GM18502 (cell line): ENCODE results near the gene FARP2.
A peak's percentile ranks its signal among the peaks of the same experiment; 100 is the strongest.
"Not testable (repeated sequence)": the region's sequence is repeated elsewhere in the genome, so short reads cannot be mapped to it uniquely, and the experiment has no call there.

Source experiments
- ATAC-seq: cut with Tn5 transposase; IDR thresholded peaks from one replicate; pipeline ENCODE4 v1.9.1; 2021; ENCODE audit warnings: mild to moderate bottlenecking; ENCODE audit not compliant: unreplicated experiment, poor library complexity

FARP2 gene

DNA sequence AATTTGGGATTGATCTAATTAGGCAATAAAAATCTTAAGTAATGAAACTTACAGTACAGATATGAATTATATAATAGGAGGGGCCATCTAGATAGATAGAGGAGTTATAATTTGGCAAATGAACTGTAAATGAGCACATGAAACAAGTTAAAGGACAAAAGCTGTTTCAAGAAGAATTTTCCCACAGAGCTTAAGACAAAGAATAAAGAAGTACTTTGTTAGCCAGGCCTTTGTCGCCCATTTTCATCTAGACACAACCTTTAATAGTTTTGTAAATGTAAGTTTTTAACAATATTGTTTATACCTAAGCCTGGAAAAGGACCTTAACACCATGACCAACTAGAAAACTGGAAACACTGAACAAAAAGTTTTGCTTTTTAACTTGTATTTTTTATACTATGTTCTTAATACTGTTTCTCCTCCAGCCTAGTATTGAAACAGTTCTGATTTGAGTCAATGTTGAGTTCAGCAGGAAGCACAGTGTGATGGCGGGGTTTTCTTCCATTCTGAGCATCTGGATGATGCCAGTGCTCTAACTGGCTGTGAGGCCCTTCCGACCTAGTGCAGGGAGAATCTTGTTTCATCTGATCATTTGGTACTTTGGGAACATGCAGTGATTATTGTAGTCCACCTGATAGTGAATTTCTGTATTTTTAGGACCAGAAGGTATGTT, 37.6 kb downstream of the FARP2 start:
- ATAC-seq, result no peak

- ATAC-seq, result not testable (repeated sequence)
Observed at GRCh38 chr2:241396809-241397208, 40.7 kb downstream of the FARP2 start.

DNA sequence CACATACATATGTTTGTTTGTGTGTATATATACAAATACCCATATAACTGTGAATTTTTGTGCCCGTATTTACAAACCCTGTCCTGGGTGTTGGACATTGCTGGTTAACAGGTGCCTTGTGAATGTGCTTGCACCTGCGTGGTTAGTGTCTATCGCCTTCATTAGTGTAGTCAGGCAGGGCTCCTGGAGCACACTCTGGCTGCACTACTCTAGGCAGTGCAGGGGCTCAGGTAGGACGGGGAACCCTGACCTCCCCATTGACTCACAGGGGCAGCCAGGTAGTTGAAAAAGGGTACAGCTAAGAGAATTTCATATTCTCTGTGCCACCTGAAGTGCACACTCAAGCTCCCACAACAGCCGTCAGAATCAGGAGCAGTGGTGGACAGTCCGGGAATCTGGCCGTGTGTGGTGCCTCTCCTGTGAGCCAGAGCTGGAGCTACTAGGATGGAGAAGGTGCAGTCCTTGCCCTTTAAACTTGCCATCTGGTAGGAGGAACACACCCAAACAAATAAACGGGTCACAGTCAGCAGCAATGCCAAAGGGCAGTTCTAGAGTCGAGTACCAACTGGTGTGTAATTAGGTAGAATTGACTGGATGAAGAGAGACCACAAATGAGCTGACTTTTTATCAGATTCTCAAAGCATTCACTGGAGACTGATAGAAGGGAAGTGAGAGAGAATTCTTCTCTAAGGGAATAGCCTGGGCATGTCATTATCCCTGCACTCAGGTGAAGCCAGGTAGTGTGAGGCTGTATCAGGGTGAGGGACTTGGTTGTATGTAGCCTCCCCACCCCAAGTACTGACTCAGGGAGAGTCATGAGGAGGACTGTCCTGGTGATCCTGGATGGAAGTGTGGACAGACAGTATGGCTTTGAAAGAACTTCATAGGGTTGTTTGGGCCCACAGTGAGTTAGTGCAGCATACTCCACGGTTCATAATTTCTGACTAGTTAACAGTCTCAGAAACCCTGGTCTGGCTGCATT, 44.1 kb downstream of the FARP2 start:
- ATAC-seq, result no peak

DNA sequence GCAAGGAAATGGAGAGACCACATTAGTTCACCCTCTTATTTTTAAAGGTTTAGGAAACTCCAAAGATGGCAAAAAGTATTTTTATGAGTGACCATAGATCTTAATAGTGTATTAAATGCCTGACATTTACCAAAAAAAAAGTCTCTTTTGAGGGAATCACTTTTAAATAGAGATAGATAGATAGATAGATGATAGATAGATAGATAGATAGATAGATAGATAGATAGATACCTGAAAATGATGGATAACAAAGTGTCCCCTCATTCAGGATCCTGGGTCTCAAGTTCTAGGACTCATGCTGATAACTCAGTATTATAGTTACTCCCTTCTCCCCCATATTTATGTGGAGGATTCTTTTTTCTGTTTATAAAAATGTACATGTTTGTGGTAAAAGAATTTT, 52.8 kb downstream of the FARP2 start:
- ATAC-seq, result no peak

DNA sequence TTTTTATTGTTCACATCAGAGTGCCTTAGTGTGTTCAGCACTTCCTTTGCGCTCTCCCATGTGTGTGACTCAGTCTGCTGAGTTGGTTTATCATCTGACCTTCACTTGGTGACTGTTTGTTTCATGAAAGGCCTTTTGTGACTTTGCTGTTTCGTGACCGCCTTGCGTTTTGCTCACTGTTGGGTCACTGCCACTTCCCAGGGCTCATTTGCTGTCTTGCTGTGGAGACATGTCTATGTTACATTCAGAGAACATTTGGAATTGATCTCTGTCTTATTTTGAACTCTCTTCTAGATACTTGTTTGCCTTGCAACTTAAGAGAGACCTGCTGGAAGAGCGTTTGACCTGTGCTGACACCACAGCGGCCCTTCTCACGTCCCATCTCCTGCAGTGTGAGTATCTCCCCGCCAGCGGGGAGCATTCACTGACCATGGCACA, 54.7 kb downstream of the FARP2 start:
- no peak for ATAC-seq

DNA sequence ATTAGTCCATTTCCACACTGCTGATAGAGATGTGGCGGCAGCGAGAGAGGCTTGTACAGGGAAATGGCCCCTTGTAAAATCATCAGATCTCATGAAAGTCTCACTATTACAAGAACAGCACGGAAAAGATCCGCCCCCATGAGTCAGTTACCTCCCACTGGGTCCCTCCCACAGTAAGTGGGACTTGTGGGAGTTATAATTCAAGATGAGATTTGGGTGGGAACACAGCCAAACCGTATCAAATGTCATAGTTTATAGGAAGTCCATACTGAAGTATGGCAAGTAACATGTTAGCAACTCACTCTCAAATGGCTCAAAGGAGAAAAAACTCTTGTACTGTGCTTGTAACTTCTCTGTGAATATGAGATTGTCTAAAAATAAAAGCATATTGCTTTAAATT, 56.1 kb downstream of the FARP2 start:
- no peak for ATAC-seq

GRCh38 chr2:241413501-241413900, 57.4 kb downstream of the FARP2 start:
- ATAC-seq, result not testable (repeated sequence)

- no peak for ATAC-seq
Observed at GRCh38 chr2:241413929-241414580, 58.0 kb downstream of the FARP2 start.

- no peak for ATAC-seq
Observed at GRCh38 chr2:241415196-241415595, 59.1 kb downstream of the FARP2 start.

- ATAC-seq, result no peak
Observed at GRCh38 chr2:241417626-241418025, 61.5 kb downstream of the FARP2 start.

DNA sequence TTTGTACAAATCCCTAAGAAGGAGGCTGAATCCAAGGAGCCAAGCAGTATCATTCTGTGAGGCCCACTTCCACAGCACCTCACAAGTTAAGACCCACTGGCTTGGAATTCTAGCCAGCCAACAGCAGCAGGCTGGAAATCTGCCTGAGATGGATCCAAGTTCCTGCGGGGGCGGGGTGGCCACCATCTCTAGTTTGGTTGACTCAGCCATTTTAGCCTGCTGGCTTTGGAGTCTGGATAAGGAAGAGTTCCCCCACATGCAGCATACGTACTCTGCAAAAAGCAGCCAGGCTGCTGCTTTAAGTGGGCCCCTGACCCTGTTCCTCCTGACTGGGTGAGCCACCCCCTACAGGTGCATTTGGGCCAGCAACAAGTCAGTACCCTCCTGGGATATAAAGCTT, 65.2 kb downstream of the FARP2 start:
- no peak for ATAC-seq

DNA sequence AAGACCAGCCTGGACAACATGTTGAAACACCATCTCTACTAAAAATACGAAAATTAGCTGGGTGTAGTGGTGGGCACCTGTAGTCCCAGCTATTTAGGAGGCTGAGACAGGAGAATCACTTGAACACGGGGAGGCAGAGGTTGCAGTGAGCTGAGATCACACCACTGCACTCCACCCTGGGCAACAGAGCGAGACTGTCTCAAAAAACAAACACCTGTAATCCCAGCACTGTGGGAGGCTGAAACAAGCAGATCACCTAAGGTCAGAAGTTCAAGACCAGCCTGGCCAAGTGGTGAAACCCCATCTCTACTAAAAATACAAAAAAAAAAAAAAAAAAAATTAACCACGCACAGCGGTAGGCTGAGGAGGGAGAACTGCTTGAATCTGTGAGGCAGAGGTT, 65.9 kb downstream of the FARP2 start:
- not testable (repeated sequence) for ATAC-seq

DNA sequence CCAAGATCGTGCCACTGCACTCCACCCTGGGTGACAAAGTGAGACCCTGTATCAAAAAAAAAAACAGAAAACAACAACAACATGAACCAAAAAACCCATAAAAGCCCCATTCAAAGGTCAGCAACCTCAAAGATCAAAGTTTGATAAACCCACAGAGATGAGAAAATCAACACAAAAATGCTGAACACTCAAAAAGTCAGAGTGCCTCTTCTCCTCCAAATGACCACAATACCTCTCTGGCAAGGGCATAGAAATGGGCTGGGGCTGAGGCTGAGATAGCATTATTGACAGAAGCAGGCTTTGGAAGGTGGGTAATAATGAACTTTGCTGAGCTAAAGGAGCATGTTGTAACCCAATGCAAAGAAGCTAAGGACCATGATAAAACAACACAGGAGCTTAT, 66.3 kb downstream of the FARP2 start:
- no peak for ATAC-seq

GRCh38 chr2:241423489-241423888, 67.4 kb downstream of the FARP2 start:
- ATAC-seq, result not testable (repeated sequence)

DNA sequence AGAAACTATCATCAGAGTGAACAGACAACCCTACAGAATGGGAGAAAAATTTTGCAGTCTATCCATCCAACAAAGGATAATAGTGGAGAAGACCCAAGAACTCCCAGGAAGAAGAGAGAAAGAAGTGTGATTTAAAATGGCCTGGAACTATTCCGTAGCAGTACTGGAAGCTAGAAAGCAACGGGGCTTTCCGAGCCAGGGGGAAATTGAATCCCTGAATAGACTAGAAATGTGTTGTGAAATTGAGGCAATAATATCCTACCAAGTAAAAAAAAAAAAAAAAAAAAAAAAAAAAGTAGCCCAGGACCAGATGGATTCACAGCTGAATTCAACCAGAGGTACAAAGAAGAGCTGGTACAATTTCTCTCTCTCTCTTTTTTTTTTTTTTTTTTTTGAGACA, 69.3 kb downstream of the FARP2 start:
- ATAC-seq, result no peak

DNA sequence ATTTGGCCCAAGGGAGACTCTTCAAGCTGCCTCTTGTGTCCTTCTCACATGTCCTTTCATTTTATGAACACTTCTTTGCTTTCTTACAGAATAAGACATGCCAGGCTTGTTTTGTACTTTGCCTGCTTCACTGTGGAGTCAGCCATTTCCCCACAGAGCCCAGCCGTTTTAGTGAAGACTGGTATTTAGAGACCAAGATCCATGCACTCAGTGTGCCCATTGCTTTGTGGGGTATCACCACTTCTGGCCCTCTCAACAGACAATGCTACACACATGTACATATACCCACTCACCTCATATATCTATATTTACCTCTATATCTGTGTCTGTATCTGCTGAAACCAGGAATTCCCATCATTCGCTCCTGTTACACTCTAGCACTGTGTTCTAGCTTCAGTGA, 74.1 kb downstream of the FARP2 start:
- no peak for ATAC-seq

DNA sequence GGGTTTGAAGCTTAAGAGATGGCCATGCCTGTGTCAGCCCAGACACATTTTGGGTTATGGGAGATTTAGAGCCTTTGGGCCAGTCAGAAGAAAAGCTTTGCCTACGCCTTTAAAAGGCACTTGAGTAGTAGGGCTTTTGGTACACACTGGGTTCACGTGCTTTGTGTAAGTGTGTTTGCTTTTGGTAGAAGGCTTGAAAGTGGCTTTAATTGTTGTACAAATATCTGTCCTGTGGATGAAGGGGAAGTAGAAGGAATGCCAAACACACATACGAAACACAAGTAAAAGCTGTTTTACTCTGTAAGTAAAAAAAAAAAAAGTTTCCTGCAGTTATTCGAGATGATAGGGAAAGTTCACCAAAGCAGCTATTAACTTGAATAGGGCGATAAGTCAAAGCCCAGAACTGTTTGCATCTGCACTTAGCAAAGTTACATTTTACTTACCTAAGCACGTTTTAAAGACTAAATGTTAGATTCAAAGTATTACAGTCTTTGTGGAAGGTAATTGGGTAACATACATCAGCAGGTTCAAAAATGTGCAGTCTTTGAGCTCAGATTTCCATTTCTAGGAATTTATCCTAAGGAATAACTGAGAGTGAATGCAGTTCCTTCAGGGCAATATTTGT, 76.9 kb downstream of the FARP2 start:
- ATAC-seq, result no peak

DNA sequence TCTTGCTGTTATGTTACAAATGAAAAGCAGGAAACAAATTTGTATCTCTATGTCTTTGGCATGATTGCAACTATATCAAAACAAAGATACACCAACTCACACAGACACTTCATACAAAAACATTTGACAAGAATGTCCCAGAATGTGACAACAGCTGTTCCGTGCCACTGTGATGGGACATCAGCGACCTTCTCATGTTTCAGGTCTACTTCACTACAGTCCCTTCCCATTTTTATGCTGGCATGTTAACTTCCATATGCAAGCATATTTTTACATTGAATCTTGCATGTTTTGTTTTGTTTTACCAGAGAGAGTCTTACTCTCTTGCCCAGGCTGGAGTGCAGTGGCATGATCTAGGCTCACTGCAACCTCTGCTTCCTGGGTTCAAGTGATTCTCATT, 81.1 kb downstream of the FARP2 start:
- ATAC-seq, result no peak

DNA sequence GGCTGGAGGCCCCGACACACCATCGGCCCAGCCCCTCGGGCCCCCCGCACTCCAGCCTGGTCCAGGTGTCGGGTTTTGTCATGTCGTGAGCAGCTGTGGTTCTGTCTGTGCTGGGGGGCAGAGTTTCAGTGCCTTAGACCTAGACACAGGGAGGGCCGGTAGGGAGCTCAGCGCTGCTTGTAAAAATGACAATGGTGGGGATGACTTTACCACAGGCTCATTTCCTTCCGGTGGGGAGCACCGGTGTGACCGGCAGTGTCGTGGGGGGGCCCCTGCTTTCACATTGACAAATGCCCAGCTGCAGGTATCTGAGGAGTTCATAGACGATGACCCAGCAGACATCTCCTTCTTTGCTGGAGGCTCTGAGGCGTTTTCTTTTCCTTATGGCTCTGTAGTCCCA, 85.4 kb downstream of the FARP2 start:
- no peak for ATAC-seq

DNA sequence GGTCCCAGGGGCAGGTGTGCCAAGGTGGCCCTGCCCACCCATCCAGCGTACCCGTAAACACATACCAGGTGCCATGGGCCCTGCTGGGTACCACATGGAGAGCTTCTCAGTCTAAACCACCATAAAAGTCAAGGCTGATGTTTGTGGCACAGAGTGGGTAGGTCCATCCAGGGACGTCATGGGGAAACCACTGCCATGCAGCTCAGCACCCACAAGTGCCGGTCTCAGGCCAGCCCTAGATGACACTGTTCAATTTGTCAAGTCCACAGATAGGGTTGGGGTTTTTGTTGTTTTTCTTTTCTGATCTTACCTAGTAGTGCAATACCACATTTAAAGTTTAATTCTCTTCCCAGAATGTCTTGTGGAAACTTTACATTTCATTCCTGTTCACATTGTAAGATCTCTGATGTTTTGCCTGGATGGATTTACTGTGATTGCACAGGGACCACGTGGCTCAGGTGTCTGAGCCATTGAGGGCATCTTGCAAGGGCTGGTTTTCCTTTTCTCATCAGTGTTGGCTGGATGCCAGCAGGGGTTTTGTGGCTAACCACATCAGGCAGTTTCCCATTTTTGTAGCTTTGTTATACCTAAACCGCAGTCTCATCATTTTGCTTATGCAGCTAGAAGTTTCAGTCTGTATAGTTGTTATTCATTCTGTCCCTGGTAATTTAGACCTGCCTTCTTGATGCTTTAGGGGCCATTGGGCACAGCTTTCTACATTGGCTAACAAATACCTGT, 87.6 kb downstream of the FARP2 start:
- peak; percentile 52 for ATAC-seq
